Left lobe of liver (tissue), 2 donors: Measurements from ENCODE around the gene CDK6. TPM values are rescaled to one million over a fixed set of nuclear protein-coding genes. Genes with fewer than 3 reads are reported as not detected.
"Not testable (repeated sequence)": the region's sequence is repeated elsewhere in the genome, so short reads cannot be mapped to it uniquely, and the experiment has no call there.

Experiments
- ATAC-seq: fragments of 200-7000 bp; cut with Tn5 transposase; one replicate; pipeline ENCODE4 v1.9.1; 2020; ENCODE audit warnings: mild to moderate bottlenecking, moderate library complexity
- DNase-seq: peaks from one replicate; pipeline ENCODE4 v3.0.0-alpha.2; 2020; ENCODE audit warnings: low spot score
- total RNA-seq: library from RNA; stranded (reverse); gene quantifications from one replicate; pipeline ENCODE4 v1.2.1, GENCODE V29; 2021
- donor health status: DM: no; HTN: no; CAD: no; lungs with moderate emphysema.
- donor health status: DM: no; HTN: yes; CAD: no.

Gene CDK6
- total RNA-seq: 15.3 TPM

GRCh38 chr7:92836489-92836999 lies at the start of gene CDK6:
CDK6 (minus strand) TSS chr7:92836573; CDS start chr7:92833323, 3,250 bp downstream.
- ATAC-seq (peak; percentile 53), DNase-seq (peak; percentile 72)

DNA sequence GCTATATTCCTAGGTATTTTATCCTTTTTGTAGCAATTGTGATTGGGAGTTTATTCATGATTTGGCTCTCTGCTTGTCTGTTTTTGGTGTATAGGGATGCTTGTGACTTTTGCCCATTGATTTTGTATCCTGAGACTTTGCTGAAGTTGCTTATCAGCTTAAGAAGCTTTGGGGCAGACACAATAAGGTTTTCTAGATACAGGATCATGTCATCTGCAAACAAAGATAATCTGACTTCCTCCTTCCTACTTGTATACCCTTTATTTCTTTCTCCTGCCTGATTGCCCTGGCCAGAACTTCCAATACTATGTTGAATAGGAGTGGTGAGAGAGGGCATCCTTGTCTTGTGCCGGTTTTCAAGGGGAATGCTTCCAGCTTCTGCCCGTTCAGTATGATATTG lies 49.7 kb upstream of the CDK6 start:
- ATAC-seq, DNase-seq: not testable (repeated sequence)

GRCh38 chr7:92884218-92884617 lies 47.8 kb upstream of the CDK6 start:
- ATAC-seq (no peak), DNase-seq (no peak)

GRCh38 chr7:92882760-92883159 lies 46.4 kb upstream of the CDK6 start:
- DNase-seq: no peak
- no peak for ATAC-seq

GRCh38 chr7:92881091-92881485 lies 44.7 kb upstream of the CDK6 start:
- no peak for ATAC-seq

GRCh38 chr7:92880212-92881090 lies 44.1 kb upstream of the CDK6 start:
- DNase-seq (no peak), ATAC-seq (peak; percentile 79)

More at GRCh38 chr7:92881091-92881485, 44.7 kb upstream of the CDK6 start:
- no peak for DNase-seq

DNA sequence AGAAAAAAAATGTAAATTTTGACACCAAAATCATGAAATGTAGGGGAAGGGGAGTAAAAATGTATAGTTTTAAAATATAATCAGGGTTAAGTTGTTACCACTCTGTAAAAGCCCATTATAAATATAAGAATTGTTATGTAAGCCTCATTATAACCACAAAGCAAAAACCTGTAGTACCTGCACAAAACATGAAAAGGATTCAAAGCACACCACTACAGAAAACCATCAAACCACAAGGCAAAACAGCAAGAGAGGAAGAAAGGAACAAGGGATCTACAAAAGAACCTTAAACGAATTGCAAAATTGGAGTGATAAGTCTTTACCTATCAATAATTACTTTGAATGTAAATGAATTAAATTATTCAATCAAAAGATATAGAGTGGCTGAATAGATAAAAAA lies 41.0 kb upstream of the CDK6 start:
- ATAC-seq: no peak

DNA sequence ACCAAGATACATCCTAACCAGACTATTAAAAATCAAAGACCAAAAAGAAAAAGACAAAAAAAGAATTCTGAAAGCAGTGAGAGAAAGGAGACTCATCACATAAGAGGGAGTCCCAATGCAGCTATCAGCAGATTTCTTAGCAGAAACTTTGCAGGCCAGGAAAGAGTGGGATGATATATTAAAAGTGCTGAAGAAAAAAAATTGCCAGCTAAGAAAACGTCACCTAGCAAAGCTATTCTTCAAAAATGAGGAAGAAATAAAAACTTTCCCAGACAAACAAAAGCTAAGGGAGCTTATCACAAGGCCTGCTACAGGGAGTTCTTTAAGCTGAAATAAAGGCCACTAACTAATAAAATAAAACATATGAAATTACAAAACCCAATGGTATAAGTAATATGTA lies 40.5 kb upstream of the CDK6 start:
- no peak for ATAC-seq

More for the DNA sequence above, 41.0 kb upstream of the CDK6 start:
- DNase-seq: no peak

GRCh38 chr7:92875719-92876118 lies 39.3 kb upstream of the CDK6 start:
- DNase-seq (no peak), ATAC-seq (no peak)

More for the DNA sequence above, 40.5 kb upstream of the CDK6 start:
- DNase-seq: no peak

DNA sequence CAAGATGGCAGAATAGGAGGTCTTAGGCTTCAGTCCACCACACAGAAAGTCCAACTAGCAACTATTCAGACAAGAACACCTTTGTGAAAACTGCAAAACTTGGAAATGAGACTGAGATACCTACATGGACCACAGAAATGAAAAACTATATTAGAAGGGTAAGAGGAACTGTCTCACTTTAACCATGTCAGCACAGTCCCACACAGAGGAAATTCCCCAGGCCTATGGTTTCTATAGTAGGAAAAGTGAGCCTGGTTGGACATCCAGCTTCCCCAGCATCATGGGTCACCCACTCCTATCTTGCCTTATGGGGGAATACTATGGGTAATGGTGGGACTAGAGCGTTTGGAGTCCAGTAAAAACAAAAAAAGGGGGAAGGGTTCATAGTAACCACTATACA lies 38.8 kb upstream of the CDK6 start:
- no peak for DNase-seq
- no peak for ATAC-seq

- DNase-seq (no peak), ATAC-seq (no peak)
Measured at GRCh38 chr7:92874567-92874966, 38.2 kb upstream of the CDK6 start.

GRCh38 chr7:92873776-92874175 lies 37.4 kb upstream of the CDK6 start:
- ATAC-seq: no peak
- DNase-seq: no peak

GRCh38 chr7:92872701-92873100 lies 36.3 kb upstream of the CDK6 start:
- ATAC-seq (no peak), DNase-seq (no peak)

DNA sequence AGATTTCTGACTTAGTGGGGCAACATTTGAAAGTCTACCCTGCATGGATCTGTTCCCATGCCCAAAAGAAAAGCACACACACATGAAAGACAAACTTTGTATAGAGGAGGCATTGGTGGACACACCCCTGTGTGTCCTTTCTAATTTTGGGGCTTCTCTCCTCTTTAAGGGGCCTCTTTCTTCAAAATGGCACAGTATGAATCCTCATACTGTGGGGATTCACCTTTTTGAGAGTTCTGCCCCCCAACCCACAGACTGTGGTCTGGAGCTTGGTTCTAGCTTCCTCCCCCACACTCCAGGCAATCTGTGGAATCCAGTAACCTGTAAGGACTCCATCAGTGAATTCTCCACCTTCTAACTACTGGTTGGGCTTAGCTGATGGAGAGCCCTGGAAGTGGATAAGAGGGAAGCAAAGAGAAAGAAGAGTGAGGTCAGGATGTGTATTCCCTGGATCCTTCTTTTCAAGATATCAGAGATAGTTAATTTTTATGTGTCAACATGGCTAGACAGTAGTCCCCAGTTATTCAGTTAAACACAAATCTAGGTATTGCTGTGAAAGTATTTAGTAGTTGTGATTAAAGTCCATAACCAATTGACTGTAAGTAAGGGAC lies 32.4 kb upstream of the CDK6 start:
- ATAC-seq (no peak), DNase-seq (no peak)

DNA sequence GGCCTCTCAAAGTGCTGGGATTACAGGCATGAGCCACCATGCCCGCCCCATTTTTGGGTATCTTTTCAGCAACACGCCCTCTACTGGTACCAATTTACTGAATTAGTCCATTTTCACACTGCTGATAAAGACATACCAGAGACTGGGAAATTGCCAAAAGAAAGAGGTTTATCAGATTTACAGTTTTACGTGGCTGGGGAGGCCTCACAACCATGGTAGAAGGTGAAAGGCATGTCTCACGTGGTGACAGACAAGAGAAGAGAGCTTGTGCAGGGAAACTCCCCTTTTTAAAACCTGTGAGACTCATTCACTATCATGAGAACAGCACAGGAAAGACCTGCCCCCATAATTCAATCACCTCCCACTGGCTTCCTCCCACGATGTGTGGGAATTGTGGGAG lies 27.8 kb upstream of the CDK6 start:
- not testable (repeated sequence) for DNase-seq
- peak; percentile 25 for ATAC-seq

DNA sequence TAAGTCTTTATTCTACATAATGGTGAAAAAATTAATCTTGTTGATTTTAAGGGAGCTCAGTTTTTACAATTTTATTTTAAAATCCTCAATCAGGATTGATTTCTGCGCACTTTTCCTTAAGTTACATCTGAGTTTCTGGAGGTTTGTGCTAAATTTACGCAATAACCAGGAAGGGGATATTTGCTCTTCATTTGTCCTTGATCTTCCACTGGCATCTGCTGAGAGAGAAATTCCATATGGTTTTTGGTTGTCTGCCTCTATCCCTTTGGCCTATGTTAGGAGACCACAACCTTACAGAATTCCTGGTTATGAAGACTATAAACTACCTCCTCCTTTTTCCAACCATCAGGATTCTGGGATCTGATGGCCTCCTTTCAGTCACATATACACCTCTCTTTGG lies 20.1 kb upstream of the CDK6 start:
- DNase-seq: no peak
- ATAC-seq: no peak

DNA sequence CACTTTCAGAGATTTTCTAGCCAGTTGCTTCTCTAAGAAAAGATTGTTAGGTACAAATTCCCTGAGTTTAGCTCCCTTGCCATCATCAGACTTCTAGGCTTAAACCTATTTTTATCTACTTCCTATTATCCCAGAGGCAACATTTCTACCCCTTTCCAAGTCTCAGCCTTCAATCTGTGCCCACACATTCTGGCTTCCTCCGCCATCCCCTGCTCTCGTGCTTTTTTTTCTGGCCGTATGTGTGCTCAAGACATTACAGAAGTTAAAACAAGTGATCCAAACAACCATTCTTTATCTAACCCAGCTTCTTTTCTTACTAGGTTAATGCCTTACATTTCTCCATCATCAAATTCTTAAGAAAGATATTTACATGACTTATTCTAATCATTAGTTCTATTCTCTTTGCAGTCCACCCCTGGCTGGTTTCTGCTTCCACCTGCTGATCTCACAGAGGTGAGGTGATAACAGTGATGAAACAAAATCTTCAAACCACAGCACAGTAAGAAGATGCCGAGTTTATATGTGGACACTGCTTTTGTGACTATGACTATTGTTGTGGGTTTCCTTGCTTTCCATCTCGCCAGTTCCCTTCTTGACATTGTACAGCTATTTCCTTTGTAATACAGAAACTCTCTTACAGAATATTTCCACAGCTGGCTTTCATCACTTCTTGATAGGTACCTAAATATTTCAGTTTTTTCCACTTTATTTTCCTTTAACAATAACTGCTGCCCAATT lies 18.3 kb upstream of the CDK6 start:
- no peak for ATAC-seq
- no peak for DNase-seq

DNA sequence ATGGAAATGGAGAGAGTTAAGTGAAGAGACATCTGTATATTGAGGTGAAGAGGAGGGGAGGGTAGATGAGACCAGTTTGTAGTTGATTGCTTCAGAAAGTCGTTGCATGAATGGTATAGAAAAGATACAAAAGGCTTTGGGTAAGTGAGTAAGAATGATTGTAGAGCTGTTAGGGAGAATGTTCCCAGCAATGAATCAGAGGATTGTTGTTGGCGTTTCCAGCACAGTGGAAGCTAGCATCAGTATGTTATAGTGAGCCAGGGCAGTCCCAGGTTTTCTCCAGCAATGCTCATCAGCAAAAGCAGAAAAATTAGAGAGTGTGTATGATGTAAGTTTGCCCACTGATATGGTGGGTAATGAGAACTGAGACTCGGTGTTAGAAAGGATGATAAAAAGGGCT lies 15.4 kb upstream of the CDK6 start:
- DNase-seq (no peak), ATAC-seq (no peak)

DNA sequence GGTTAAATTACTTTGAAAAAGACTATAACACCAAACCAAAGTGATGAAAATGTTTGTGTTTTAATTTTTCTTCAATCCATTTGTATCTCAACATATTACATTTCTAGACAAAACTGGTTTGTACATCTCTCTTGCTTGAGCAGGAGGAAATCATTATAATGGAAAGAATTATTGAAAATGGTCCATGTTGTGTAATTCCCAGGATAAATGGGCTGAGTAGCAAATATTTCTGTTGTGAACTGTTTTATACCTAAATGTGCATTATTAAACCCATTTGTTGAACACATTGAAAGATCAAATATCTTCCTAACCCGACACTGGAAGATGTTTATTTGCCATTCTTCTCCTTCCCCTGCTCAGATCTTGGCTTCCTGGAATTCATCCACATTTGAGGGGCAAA lies 14.1 kb upstream of the CDK6 start:
- ATAC-seq: no peak

GRCh38 chr7:92849322-92849721 lies 12.9 kb upstream of the CDK6 start:
- DNase-seq: no peak

More for the DNA sequence above, 14.1 kb upstream of the CDK6 start:
- no peak for DNase-seq

GRCh38 chr7:92848851-92849250 lies 12.5 kb upstream of the CDK6 start:
- ATAC-seq (no peak), DNase-seq (no peak)

More at GRCh38 chr7:92849322-92849721, 12.9 kb upstream of the CDK6 start:
- no peak for ATAC-seq
